Ishikawa (cell line): Measurements from ENCODE around the gene CATSPER1.

Source experiments
- CEBPB ChIP-seq: IDR thresholded peaks from 2 replicates; pipeline ENCODE4 v1.6.1; 2012
- CREB1 ChIP-seq: IDR thresholded peaks from 2 replicates; pipeline ENCODE4 v1.6.1; 2012; ENCODE audit warnings: low read depth
- EGR1 ChIP-seq: IDR thresholded peaks from 2 replicates; pipeline ENCODE4 v1.6.1; 2012
- EP300 ChIP-seq: IDR thresholded peaks from 2 replicates; pipeline ENCODE4 v1.6.1; 2012; ENCODE audit warnings: borderline replicate concordance
- FOXM1 ChIP-seq: IDR thresholded peaks from 2 replicates; pipeline ENCODE4 v1.6.1; 2012; ENCODE audit warnings: low read depth, borderline replicate concordance
- MAX ChIP-seq: IDR thresholded peaks from 2 replicates; pipeline ENCODE4 v1.6.1; 2012
- NFIC ChIP-seq: IDR thresholded peaks from 2 replicates; pipeline ENCODE4 v1.6.1; 2012
- RAD21 ChIP-seq: IDR thresholded peaks from 2 replicates; pipeline ENCODE4 v1.6.1; 2012; ENCODE audit warnings: low read depth
- REST ChIP-seq: IDR thresholded peaks from 2 replicates; pipeline ENCODE4 v1.6.1; 2012; ENCODE audit warnings: low read depth, mild to moderate bottlenecking
- TAF1 ChIP-seq: IDR thresholded peaks from 2 replicates; pipeline ENCODE4 v1.6.1; 2012; ENCODE audit warnings: low read depth, mild to moderate bottlenecking
- TCF12 ChIP-seq: IDR thresholded peaks from 2 replicates; pipeline ENCODE4 v1.6.1; 2012; ENCODE audit warnings: low read depth
- TEAD4 ChIP-seq: IDR thresholded peaks from 2 replicates; pipeline ENCODE4 v1.6.1; 2012
- USF1 ChIP-seq: IDR thresholded peaks from 2 replicates; pipeline ENCODE4 v1.6.1; 2012
- YY1 ChIP-seq: IDR thresholded peaks from 2 replicates; pipeline ENCODE4 v1.6.1; 2012; ENCODE audit warnings: low read depth
- ZBTB7A ChIP-seq: IDR thresholded peaks from 2 replicates; pipeline ENCODE4 v1.6.1; 2012; ENCODE audit warnings: low read depth

Gene CATSPER1

GRCh38 chr11:66068923-66069714 lies 42.8 kb upstream of the CATSPER1 start:
- TF ChIP-seq TCF12, result no peak
- TF ChIP-seq MAX, result no peak
- no peak for TF ChIP-seq REST

- TF ChIP-seq RAD21 (peak; percentile 74), CEBPB (no peak)
Observed at GRCh38 chr11:66068154-66068821, 42.0 kb upstream of the CATSPER1 start.

- TF ChIP-seq EP300, result no peak
Observed at GRCh38 chr11:66067640-66068039, 41.4 kb upstream of the CATSPER1 start.

GRCh38 chr11:66066751-66067150 lies 40.5 kb upstream of the CATSPER1 start:
- TF ChIP-seq TAF1 (no peak), REST (no peak), FOXM1 (no peak), MAX (no peak), CREB1 (no peak), RAD21 (no peak), NFIC (no peak), CEBPB (no peak), TCF12 (no peak), YY1 (no peak), TEAD4 (no peak), ZBTB7A (no peak), EGR1 (no peak), USF1 (no peak), EP300 (no peak)

GRCh38 chr11:66064571-66064970 lies 38.3 kb upstream of the CATSPER1 start:
- TF ChIP-seq ZBTB7A (no peak), EGR1 (no peak)

GRCh38 chr11:66063900-66064299 lies 37.6 kb upstream of the CATSPER1 start:
- TF ChIP-seq EP300, result no peak
- no peak for TF ChIP-seq TCF12
- TF ChIP-seq MAX, result no peak
- TF ChIP-seq USF1, result no peak
- TF ChIP-seq TAF1, result no peak
- no peak for TF ChIP-seq TEAD4
- TF ChIP-seq ZBTB7A, result no peak
- TF ChIP-seq YY1, result no peak
- no peak for TF ChIP-seq RAD21
- TF ChIP-seq NFIC, result no peak
- no peak for TF ChIP-seq CREB1
- TF ChIP-seq EGR1, result no peak
- no peak for TF ChIP-seq FOXM1
- no peak for TF ChIP-seq REST
- no peak for TF ChIP-seq CEBPB
